NCI-H446 treated with DMSO at 0.1 percent for 48 hours (cell line): ENCODE measurements around the gene SPAAR.
"Not testable (repeated sequence)": the region's sequence is repeated elsewhere in the genome, so short reads cannot be mapped to it uniquely, and the experiment has no call there.

ENCODE experiments used
- DNase-seq: peaks from one replicate; lab custom pipeline; 2025; lab: John Stamatoyannopoulos, UW

Gene SPAAR, protein sequence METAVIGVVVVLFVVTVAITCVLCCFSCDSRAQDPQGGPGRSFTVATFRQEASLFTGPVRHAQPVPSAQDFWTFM

GRCh38 chr9:35909274-35909673 lies at the start of gene SPAAR:
TSS of gene SPAAR (plus strand) at chr9:35909490. CDS start at chr9:35910464, 974 bp downstream.
- no peak for DNase-seq

DNA sequence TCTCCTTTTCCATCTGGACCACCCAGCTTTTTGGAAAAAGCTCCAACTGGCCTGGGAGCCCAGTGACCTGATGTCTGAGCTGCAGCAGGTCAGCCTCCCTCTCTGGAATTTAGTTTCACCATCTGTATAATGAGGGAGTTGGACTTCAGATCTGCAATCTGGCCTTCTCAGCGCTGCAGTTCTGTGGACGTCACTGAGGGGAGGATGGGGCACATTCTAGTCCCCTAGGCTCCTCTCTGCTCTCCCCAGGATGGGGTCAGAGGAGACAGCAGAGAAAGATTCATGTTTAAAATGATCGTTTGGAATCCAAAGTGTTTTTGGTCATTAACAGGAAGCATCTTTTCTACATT lies 49.3 kb upstream of the SPAAR start:
- DNase-seq: no peak

GRCh38 chr9:35861161-35861897 lies 48.0 kb upstream of the SPAAR start:
- DNase-seq: no peak

- DNase-seq: no peak
Measured at GRCh38 chr9:35862328-35862727, 47.0 kb upstream of the SPAAR start.

GRCh38 chr9:35863583-35863982 lies 45.7 kb upstream of the SPAAR start:
- DNase-seq: no peak

- DNase-seq: no peak
Measured at GRCh38 chr9:35864695-35865255, 44.5 kb upstream of the SPAAR start.

DNA sequence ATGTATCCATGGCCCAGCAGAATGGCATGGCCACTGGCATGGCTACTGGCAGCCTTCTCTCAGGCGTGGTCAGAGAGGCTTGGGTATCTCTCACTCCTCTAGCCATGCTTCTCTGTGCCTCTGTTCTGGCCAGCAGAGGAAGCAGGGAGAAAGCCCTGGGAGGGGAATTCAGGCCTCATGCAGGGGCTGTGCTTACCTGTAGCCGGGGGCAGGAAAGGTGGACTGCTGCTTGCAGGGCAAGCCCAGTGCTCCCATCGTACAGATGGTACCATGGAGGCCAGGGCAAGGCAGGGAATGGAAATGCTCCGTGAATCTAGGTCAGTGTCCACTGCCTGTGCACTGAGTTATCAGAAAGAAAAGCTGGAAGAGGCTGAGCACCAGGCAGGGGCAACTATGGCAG lies 41.8 kb upstream of the SPAAR start:
- DNase-seq: no peak

- no peak for DNase-seq
Measured at GRCh38 chr9:35868933-35869332, 40.4 kb upstream of the SPAAR start.

DNA sequence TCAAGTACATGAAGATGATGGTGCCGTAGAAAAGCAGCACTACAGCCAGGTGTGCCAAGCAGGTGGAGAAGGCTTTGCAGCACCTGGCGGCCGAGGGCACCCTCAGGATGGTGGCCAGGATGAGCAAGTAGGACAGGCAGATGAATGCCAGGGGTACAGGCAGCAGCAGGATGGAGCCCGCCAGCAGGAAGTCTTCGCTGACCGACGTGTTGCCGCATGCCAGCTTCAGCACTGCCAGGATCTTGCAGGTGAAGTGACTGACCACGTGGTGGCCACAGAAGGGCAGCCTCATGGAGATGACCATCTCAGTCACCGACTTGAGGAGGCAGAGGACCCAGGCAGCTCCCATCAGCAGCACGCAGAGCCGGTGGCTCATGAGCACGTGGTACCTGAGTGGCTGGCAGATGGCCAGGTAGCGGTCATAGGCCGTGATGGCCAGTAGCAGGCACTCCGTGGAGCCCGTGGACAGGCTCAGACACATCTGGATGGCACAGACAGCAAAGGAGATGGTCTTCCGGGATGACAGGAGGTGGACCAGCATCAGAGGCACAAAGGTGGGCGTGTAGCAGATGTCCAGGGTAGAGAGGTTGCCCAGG lies 39.6 kb upstream of the SPAAR start:
- no peak for DNase-seq

DNA sequence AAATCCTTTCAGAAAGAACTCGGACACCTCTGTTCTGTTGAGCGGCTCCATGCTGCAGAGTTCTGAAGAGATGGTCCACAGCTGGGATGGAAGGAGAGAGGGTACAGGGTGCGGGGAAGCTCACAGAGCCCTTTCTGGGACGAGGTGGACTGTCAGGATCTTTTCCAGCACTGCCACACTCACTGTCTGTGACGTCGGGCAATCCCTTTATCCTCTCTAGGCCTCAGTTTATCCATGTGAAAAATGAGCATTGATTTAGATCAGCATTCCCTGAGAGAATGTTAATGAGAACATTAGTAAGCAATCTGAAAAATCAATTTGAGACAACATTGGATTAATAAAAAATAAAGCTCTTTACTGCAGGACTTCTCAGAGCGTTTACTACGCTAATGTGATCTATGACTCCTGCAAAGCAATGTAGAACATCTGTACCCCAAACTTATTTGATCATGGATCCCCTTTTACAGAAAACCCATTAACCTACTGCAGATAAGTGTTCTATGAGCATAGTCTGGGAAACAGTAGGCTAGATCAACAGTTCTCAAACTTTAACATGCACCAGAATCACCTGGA lies 38.9 kb upstream of the SPAAR start, which contains the start of gene OR13J1:
Gene OR13J1 (minus strand): TSS at position 51 of the 573 bp plus-strand sequence. CDS start 0 bp downstream, at position 51.
- DNase-seq: no peak

DNA sequence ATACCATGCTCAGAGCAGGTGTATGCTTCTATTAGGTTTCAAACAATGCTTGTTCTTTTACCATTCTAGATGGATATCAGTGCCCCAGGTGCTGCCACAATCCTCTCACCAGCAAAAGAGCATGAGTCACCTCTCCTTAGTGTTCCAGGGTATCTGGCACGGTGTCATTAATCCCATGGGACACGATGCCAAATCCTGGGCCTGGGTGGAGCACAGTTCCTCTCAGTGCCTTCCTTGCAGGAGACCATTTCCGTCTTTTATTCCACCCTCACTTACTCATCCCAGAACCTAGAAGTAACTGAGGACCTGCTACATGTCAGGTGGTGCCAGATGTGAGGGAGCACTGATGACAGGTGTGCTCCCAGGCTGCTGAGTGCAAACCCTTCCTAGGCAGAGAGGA lies 37.7 kb upstream of the SPAAR start:
- no peak for DNase-seq

- DNase-seq: no peak
Measured at GRCh38 chr9:35872505-35872904, 36.8 kb upstream of the SPAAR start.

DNA sequence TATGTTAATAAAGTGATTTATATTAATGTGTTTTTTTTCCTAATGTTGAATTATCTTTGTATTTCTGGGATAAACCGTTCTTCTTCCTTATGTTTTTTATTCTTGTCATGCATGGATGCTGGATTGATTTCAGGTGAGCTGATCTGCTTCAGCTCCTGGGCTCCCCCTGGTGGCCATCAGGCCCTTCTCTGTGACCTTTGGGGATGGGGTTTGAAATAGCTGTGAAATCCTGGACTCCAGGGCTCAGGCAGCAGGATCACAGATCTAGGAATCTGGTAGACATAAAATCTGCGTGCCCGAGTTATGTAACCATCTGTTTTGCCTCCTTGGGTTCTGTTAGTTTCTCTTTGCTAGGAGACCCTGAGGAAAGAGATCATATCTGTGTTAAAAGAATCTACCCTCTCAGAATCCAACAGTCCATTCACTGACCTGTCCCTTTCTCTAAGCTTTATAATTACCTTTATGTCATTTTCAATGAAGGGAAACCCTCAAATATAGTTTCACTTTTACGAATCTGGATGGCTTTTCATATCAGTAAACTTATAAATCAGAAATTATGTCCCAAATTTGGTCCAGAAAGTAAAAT lies 26.9 kb upstream of the SPAAR start:
- peak; percentile 20 for DNase-seq

GRCh38 chr9:35882996-35883395 lies 26.3 kb upstream of the SPAAR start:
- DNase-seq: no peak

DNA sequence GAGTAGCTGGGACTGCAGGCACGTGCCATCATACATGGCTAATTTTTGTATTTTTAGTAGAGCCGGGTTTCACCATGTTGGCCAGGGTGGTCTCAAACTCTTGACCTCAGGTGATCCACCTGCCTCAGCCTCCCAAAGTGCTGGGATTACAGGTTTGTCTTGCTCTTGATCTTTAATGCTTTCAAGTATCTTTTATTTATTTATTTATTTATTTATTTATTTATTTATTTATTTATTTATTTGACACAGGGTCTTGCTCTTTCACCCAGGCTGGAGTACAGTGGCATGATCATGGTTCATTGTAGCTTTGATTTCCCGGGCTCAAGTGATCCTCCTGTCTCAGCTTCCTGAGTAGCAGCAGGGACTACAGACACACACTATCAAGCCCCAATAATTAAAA lies 24.4 kb upstream of the SPAAR start:
- not testable (repeated sequence) for DNase-seq

DNA sequence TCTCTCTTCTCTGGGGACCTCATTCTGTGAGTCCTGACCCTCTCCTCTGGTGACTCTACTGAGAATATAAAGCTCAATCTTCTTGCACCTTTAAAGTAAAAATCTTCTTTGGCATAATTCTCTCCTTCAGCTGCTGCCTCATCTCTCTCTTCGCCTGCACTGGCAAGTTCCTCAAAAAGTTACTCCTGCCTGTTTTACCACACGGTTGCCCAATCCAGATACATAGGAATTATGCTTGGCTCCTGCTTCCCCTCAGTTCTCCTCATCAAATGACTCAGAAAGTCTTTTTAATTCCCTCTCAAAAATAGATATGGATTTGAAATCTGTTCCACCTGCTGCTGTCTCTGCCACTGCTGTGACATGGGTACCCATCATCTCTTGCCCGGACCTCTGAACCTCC lies 17.6 kb upstream of the SPAAR start:
- no peak for DNase-seq

- DNase-seq: no peak
Measured at GRCh38 chr9:35892051-35892450, 17.2 kb upstream of the SPAAR start.

DNA sequence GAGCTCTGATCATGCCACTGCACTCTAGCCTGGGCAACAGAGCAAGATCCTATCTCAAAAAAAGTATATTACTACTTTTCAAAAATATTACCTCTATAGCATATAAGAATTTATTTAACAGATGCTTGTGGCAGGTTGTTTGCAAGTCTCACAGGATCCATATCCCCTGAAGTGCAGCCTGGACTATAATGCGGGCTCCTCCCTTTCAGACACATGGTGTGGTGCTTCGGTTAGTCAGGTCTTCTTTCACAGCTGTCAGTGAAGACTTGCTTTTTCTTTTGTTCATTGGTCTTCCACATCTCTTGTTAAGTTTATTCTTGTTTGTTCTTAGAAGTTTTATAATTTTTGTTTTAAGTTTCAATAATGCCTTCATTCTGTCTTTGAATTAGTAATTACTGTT lies 12.7 kb upstream of the SPAAR start:
- no peak for DNase-seq

DNA sequence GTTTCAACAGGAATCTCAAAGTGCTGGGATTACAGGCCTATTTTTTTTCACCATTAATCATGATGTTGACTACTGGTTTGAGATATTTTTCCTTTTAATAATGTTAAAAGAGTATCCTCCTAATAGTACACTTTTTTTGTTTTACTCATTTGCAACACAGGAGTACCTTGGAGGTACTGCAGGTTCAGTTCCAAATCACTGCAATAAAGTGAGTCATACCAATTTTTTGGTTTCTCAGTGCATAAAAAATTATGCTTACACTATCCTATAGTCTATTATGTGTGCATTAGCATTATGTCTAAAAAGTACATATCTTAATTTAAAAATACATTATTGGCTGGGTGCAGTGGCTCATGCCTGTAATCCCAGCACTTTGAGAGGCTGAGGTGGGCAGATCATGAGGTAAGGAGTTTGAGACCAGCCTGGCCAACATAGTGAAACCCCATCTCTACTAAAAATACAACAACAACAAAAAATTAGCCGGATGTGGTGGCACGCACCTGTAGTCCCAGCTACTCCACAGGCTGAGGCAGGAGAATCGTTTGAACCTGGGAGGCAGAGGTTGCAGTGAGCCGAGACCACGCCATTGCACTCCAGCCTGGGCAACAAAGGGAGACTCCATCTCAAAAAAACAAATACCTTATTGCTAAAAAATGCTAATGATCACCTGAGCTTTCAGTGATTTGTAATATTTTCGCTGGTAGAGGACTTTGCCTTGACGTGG lies 11.8 kb upstream of the SPAAR start:
- DNase-seq: not testable (repeated sequence)

GRCh38 chr9:35898337-35898736 lies 11.0 kb upstream of the SPAAR start:
- no peak for DNase-seq

DNA sequence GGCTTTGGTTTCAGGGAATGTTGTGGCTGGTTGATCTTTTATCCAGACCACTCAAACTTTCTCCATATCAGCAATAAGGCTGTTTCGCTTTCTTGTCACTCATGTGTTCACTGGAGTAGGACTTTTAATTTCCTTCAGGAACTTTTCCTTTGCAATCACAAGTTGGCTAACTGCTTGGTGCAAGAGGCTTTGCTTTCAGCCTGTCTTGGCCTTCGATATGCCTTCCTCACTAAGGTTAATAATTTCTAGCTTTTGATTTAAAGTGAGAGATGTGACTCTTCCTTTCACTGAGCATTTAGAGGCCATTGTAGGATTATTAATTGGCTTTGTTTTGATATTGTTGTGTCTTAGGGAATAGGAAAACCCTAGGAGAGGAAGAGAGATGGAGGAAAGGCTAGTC lies 10.3 kb upstream of the SPAAR start:
- DNase-seq: no peak

GRCh38 chr9:35903049-35903448 lies 6.2 kb upstream of the SPAAR start:
- DNase-seq: peak; percentile 26
